GM23248 (cell line): Measurements from ENCODE around the gene ENG. TPM values are rescaled to one million over a fixed set of nuclear protein-coding genes. Genes with fewer than 3 reads are reported as not detected.

Experiments used
- DNase-seq: peaks from one replicate; pipeline ENCODE4 v3.0.0-alpha.2; 2015
- H2AFZ ChIP-seq: fragments of 200-600 bp; sonication (generic); 2 replicates; pipeline ENCODE4 v1.6.1; 2016; ENCODE audit warnings: antibody characterized with exemption
- H3F3A ChIP-seq: fragments of 200-600 bp; sonication (generic); 2 replicates; pipeline ENCODE4 v1.6.1; 2016; ENCODE audit warnings: mild to moderate bottlenecking, antibody characterized with exemption, mixed run types; ENCODE audit not compliant: insufficient read depth
- H3K27ac ChIP-seq: fragments of 200-600 bp; sonication (generic); 2 replicates; pipeline ENCODE4 v1.5.1; 2016; ENCODE audit warnings: mild to moderate bottlenecking
- H3K27me3 ChIP-seq: fragments of 200-600 bp; sonication (generic); replicated peaks from 2 replicates; pipeline ENCODE4 v1.6.1; 2016; ENCODE audit warnings: mild to moderate bottlenecking; ENCODE audit not compliant: insufficient read depth
- H3K36me3 ChIP-seq: fragments of 200-600 bp; sonication (generic); 2 replicates; pipeline ENCODE4 v1.6.1; 2016; ENCODE audit warnings: low read depth, mild to moderate bottlenecking
- H3K4me1 ChIP-seq: fragments of 200-600 bp; sonication (generic); 2 replicates; pipeline ENCODE4 v1.6.1; 2016; ENCODE audit warnings: mild to moderate bottlenecking; ENCODE audit not compliant: insufficient read depth
- H3K4me2 ChIP-seq: fragments of 200-600 bp; sonication (generic); one replicate; pipeline ENCODE4 v1.6.1; 2016; ENCODE audit warnings: mild to moderate bottlenecking; ENCODE audit not compliant: unreplicated experiment
- H3K4me3 ChIP-seq: fragments of 200-600 bp; sonication (generic); 2 replicates; pipeline ENCODE4 v1.5.1; 2016; ENCODE audit warnings: mild to moderate bottlenecking
- H3K79me2 ChIP-seq: fragments of 200-600 bp; sonication (generic); 2 replicates; pipeline ENCODE4 v1.6.1; 2016; ENCODE audit warnings: mild to moderate bottlenecking; ENCODE audit not compliant: insufficient read depth
- H3K9ac ChIP-seq: fragments of 200-600 bp; sonication (generic); 2 replicates; pipeline ENCODE4 v1.6.1; 2016; ENCODE audit warnings: mild to moderate bottlenecking
- H3K9me2 ChIP-seq: fragments of 200-600 bp; sonication (generic); 2 replicates; pipeline ENCODE4 v1.6.1; 2016; ENCODE audit warnings: mixed run types, mild to moderate bottlenecking, moderate library complexity; ENCODE audit not compliant: insufficient read depth
- H3K9me3 ChIP-seq: fragments of 200-600 bp; sonication (generic); one replicate; pipeline ENCODE4 v1.6.1; 2017; ENCODE audit warnings: low read depth
- H4K20me1 ChIP-seq: fragments of 200-600 bp; sonication (generic); 2 replicates; pipeline ENCODE4 v1.6.0; 2016; ENCODE audit not compliant: insufficient read depth
- EZH2 ChIP-seq: fragments of 200-600 bp; sonication (generic); IDR thresholded peaks from 2 replicates; pipeline ENCODE4 v1.6.1; 2018; ENCODE audit warnings: antibody characterized with exemption, mild to moderate bottlenecking; ENCODE audit not compliant: insufficient read depth, poor library complexity, severe bottlenecking
- EZH2phosphoT487 ChIP-seq: fragments of 200-600 bp; sonication (generic); IDR thresholded peaks from 2 replicates; pipeline ENCODE4 v1.6.1; 2018; ENCODE audit warnings: antibody characterized with exemption, moderate library complexity, mild to moderate bottlenecking, low read depth; ENCODE audit not compliant: insufficient read depth
- WGBS, 2 experiments: methylation state at CpG; one replicate each; pipeline ENCODE4 v1.1.6; 2015 to 2017; ENCODE audit warnings: low lambda C conversion rate in 2 of 2, low coverage in 1 of 2; ENCODE audit errors: missing lambda C conversion rate in 2 of 2; 5-methylcytosine and 5-hydroxymethylcytosine counted together
- in situ Hi-C: fragments of 300-500 bp; cut with MboI; formaldehyde crosslinking; loops from 2 replicates; pipeline ENCODE4 v1.15.0; 2020
- microRNA-seq: library from miRNA; unstranded; fragments of <30 nt; microRNA quantifications from one replicate; pipeline ENCODE4, GENCODE V29; 2016; ENCODE audit warnings: borderline number of aligned reads
- polyA plus RNA-seq: library from polyadenylated mRNA; unstranded; fragments of >200 nt; fragmentation: Nextera tagmentation; extraction: Ambion mirVana; gene quantifications from 2 replicates; pipeline ENCODE4 v1.2.1, GENCODE V29; 2016
- small RNA-seq: library from RNA; depleted of rRNA; stranded (forward); fragments of <200 nt; gene quantifications from one replicate; pipeline ENCODE3, GENCODE V24; 2014; ENCODE audit warnings: low read depth, low replicate concordance
- total RNA-seq: library from RNA; depleted of rRNA; stranded (reverse); fragments of >200 nt; shearing (Covaris generic); gene quantifications from 2 replicates; pipeline ENCODE4 v1.2.3, GENCODE V29; 2014; rRNA removed

Gene ENG
- total and polyA plus RNA-seq, 2 experiments from 2014 or later = 54.5 to 226 TPM

DNA sequence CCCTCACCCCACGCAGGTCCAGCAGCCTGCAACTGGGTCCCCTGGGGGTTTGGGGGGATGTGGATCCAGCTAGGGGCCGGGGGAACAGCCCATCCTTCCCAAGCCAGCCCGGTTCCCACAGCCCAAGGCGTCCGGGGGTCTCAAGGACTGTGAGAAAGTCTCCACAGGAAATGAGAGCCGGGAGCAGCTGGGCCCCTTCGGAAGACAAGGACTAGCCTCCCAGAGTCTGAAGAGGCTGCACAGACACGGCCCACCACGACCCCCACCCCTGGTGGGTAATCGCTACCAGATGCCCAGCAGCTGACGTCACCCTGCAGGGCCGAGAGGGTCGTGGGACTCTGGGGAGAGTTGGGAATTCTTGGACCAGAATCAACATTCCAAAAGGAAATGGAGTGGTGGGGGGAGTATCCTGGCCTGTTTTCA lies 86.5 kb downstream of the ENG start:
- H3K36me3 ChIP-seq = no peaks in the 10 kb centered on the region
- H3K79me2 ChIP-seq = no peaks in the 10 kb centered on the region
- H4K20me1 ChIP-seq = no peaks in the 10 kb centered on the region
- no peaks in the 10 kb centered on the region for H3K9me3 ChIP-seq
- H3K27me3 ChIP-seq = no peaks in the 10 kb centered on the region; the same call in 1 of the 2 replicates
- no peak overlapping the region for H2AFZ ChIP-seq
- H3K9me2 ChIP-seq = no peaks in the 10 kb centered on the region
- 0 out of 2 replicates have a peak, but pooled peaks cover 3% of the 10 kb centered on the region for H3F3A ChIP-seq
- H3K4me3 ChIP-seq = no peak overlapping the region
- WGBS, 2 experiments = 38% methylated on average over 12 to 13 of the region's 13 CpGs
- 0 out of 2 replicates have a peak, but pooled peaks cover 4% of the 10 kb centered on the region for H3K4me1 ChIP-seq
- H3K9ac ChIP-seq = no peak overlapping the region
- DNase-seq = no peak
- in situ Hi-C loops = no loop called here
- H3K27ac ChIP-seq = no peak overlapping the region
- TF ChIP-seq EZH2 (no peak), EZH2phosphoT487 (no peak)
- H3K4me2 ChIP-seq = no peak overlapping the region

DNA sequence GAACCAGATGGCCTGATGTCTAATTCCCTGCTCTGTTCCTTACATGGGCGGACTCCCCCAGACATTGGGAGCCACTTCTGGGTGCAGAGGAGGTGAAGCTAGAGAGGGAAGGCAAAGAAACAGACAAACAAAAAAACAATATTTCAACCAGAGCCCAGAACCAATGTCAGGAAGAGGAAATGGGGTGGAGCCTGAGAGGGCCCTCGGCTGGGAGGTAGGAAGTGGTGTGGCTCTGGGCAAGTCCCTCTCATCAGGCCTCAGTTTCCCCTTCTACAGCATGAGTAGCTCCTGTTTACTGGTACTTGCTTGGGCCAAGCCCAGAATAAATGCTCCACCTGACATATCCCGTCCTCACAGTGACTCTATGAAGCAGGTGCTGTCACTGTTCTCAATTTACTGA lies 87.0 kb downstream of the ENG start:
- Histone ChIP-seq H3K9ac (no peak overlapping the region), H3K27ac (no peak overlapping the region), H3K4me2 (no peak overlapping the region), H3K9me3 (no peaks in the 10 kb centered on the region), H3K79me2 (no peaks in the 10 kb centered on the region), H3K4me1 (0 out of 2 replicates have a peak, but pooled peaks cover 4% of the 10 kb centered on the region), H3F3A (0 out of 2 replicates have a peak, but pooled peaks cover 3% of the 10 kb centered on the region), H3K36me3 (no peaks in the 10 kb centered on the region), H3K4me3 (no peak overlapping the region), H4K20me1 (no peaks in the 10 kb centered on the region), H2AFZ (no peak overlapping the region), H3K27me3 (no peaks in the 10 kb centered on the region; the same call in 1 of the 2 replicates), H3K9me2 (no peaks in the 10 kb centered on the region)
- in situ Hi-C loops = no loop called here
- TF ChIP-seq EZH2 (no peak), EZH2phosphoT487 (no peak)
- DNase-seq = no peak
- WGBS, 2 experiments = 62 to 63% methylated on average over 3 of the region's 3 CpGs

DNA sequence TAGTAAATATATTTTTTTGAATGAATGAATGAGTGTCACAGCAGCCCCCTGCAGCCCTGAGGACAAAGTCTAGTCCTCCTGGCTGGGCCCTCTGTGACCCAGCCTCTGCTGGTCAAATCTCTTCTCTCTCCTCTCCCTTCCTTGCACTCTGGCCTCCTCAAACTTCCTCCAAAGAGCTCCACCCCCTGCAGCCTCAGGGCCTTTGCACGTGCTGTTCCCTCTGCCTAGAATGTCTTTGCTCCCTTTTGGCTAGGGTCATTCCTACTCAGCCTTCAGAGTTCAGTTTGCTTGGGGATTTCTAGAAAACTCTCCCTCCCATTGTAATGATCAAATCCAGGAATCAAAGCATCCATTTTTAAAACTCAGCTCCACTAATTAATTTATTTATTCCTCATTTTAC lies 89.0 kb downstream of the ENG start:
- H3K36me3 ChIP-seq = no peaks in the 10 kb centered on the region
- no peak overlapping the region for H2AFZ ChIP-seq
- H3K9me2 ChIP-seq = no peaks in the 10 kb centered on the region
- DNase-seq = no peak
- no peaks in the 10 kb centered on the region for H3F3A ChIP-seq
- in situ Hi-C loops = no loop called here
- no peaks in the 10 kb centered on the region for H3K9me3 ChIP-seq
- H3K27me3 ChIP-seq = no peaks in the 10 kb centered on the region; the same call in 1 of the 2 replicates
- no peak for TF ChIP-seq EZH2phosphoT487
- TF ChIP-seq EZH2 = no peak
- no peak overlapping the region for H3K9ac ChIP-seq
- H3K27ac ChIP-seq = no peak overlapping the region
- no peak overlapping the region for H3K4me2 ChIP-seq
- H3K79me2 ChIP-seq = no peaks in the 10 kb centered on the region
- no peaks in the 10 kb centered on the region for H4K20me1 ChIP-seq
- no peak overlapping the region for H3K4me3 ChIP-seq
- H3K4me1 ChIP-seq = no peaks in the 10 kb centered on the region
- WGBS, 2 experiments = 86 to 94% methylated on average over 1 of the region's 1 CpG

Small RNAs within 50 kb of the gene (microRNA-seq; reads per million reads assigned to microRNA genes)
- gene MIR2861 (not detected), gene MIR3960 (not detected), gene MIR4672 (not detected)

Small RNAs within 50 kb of the gene (small RNA-seq; reads per million reads assigned to genes)
- gene MIR4672 = not detected
- not detected for gene RF00019
- gene RNA5SP296 = not detected

Other genes with a start within 250 kb of the ENG start
- gene STXBP1, start 242.4 kb downstream of the ENG start, total RNA-seq = 28.5 and 61.8 TPM in 2 replicates
- gene STXBP1, start 242.4 kb downstream of the ENG start, polyA plus RNA-seq = 42.3 and 43.7 TPM in 2 replicates
- gene CFAP157, start 147.7 kb downstream of the ENG start, total RNA-seq = not detected in 2 replicates
- gene CFAP157, start 147.7 kb downstream of the ENG start, polyA plus RNA-seq = 0.43 and 0.55 TPM in 2 replicates
- gene PTRH1, start 139.0 kb downstream of the ENG start, total RNA-seq = 23.1 and 33.1 TPM in 2 replicates
- 34.3 and 40.3 TPM in 2 replicates for gene PTRH1, start 139.0 kb downstream of the ENG start, polyA plus RNA-seq
- not detected in 2 replicates for gene TTC16, start 138.6 kb downstream of the ENG start, total RNA-seq
- 0.05 and 0.06 TPM in 2 replicates for gene TTC16, start 138.6 kb downstream of the ENG start, polyA plus RNA-seq
- gene TOR2A, start 119.4 kb downstream of the ENG start, total RNA-seq = 2.9 and 9.0 TPM in 2 replicates
- 9.2 and 10.3 TPM in 2 replicates for gene TOR2A, start 119.4 kb downstream of the ENG start, polyA plus RNA-seq
- not detected in 2 replicates for gene SH2D3C, start 76.0 kb downstream of the ENG start, total RNA-seq
- not detected in 2 replicates for gene SH2D3C, start 76.0 kb downstream of the ENG start, polyA plus RNA-seq
- 43.7 and 59.8 TPM in 2 replicates for gene CDK9, start 68.6 kb downstream of the ENG start, total RNA-seq
- gene CDK9, start 68.6 kb downstream of the ENG start, polyA plus RNA-seq = 58.9 and 59.7 TPM in 2 replicates
- gene FPGS, start 51.8 kb downstream of the ENG start, total RNA-seq = 67.7 and 80.4 TPM in 2 replicates
- gene FPGS, start 51.8 kb downstream of the ENG start, polyA plus RNA-seq = 60.2 and 71.4 TPM in 2 replicates
- gene AK1, start 23.0 kb upstream of the ENG start, total RNA-seq = 51.8 and 52.9 TPM in 2 replicates
- 157 and 159 TPM in 2 replicates for gene AK1, start 23.0 kb upstream of the ENG start, polyA plus RNA-seq
- 78.8 and 88.0 TPM in 2 replicates for gene ST6GALNAC6, start 44.9 kb upstream of the ENG start, total RNA-seq
- gene ST6GALNAC6, start 44.9 kb upstream of the ENG start, polyA plus RNA-seq = 81.1 and 82.0 TPM in 2 replicates
- gene ST6GALNAC4, start 62.4 kb upstream of the ENG start, total RNA-seq = 45.5 and 61.0 TPM in 2 replicates
- gene ST6GALNAC4, start 62.4 kb upstream of the ENG start, polyA plus RNA-seq = 33.7 and 40.1 TPM in 2 replicates
- gene PIP5KL1, start 76.1 kb upstream of the ENG start, total RNA-seq = 5.5 and 16.6 TPM in 2 replicates
- gene PIP5KL1, start 76.1 kb upstream of the ENG start, polyA plus RNA-seq = 8.8 and 9.4 TPM in 2 replicates
- gene DPM2, start 83.2 kb upstream of the ENG start, total RNA-seq = 27.0 and 33.3 TPM in 2 replicates
- gene DPM2, start 83.2 kb upstream of the ENG start, polyA plus RNA-seq = 62.8 and 66.5 TPM in 2 replicates
- gene EEIG1, start 126.3 kb upstream of the ENG start, total RNA-seq = 6.1 and 29.6 TPM in 2 replicates
- 8.9 and 9.3 TPM in 2 replicates for gene EEIG1, start 126.3 kb upstream of the ENG start, polyA plus RNA-seq
- gene NAIF1, start 212.7 kb upstream of the ENG start, total RNA-seq = 5.6 and 9.5 TPM in 2 replicates
- gene NAIF1, start 212.7 kb upstream of the ENG start, polyA plus RNA-seq = 4.8 and 8.9 TPM in 2 replicates
- gene SLC25A25, start 213.6 kb upstream of the ENG start, total RNA-seq = 17.6 and 20.2 TPM in 2 replicates
- 7.5 and 8.2 TPM in 2 replicates for gene SLC25A25, start 213.6 kb upstream of the ENG start, polyA plus RNA-seq